Tibial nerve (tissue), 4 donors: ENCODE measurements around the gene GATA1. TPM values are rescaled to one million over a fixed set of nuclear protein-coding genes. Genes with fewer than 3 reads are reported as not detected.

Experiments used
- DNase-seq, 2 donors: peaks; one replicate each; pipeline ENCODE4 v3.0.0-alpha.2; 2019; ENCODE audit warnings: low spot score in 2 of 2
- H3K27ac ChIP-seq, 4 donors: fragments of 200-600 bp; sonication (generic) in 3 of 4; one replicate each; pipeline ENCODE4 v1.5.1; 2017 to 2019; ENCODE audit warnings: mild to moderate bottlenecking in 1 of 4
- H3K27me3 ChIP-seq, 2 donors: fragments of 200-600 bp; sonication (generic) in 1 of 2; one replicate each; pipeline versions ENCODE4 v1.5.1 to v1.6.0; 2017 to 2019
- H3K36me3 ChIP-seq, 3 donors: fragments of 200-600 bp; sonication (generic); one replicate each; pipeline ENCODE4 v1.5.1; 2018 to 2019
- H3K4me1 ChIP-seq, 4 donors: fragments of 200-600 bp; sonication (generic) in 3 of 4; one replicate each; pipeline ENCODE4 v1.5.1; 2017 to 2019
- H3K4me3 ChIP-seq, 4 donors: fragments of 200-600 bp; sonication (generic) in 3 of 4; one replicate each; pipeline ENCODE4 v1.5.1; 2017 to 2019; ENCODE audit warnings: mild to moderate bottlenecking in 1 of 4, moderate library complexity in 1 of 4
- H3K9me3 ChIP-seq, 4 donors: fragments of 200-600 bp; sonication (generic) in 3 of 4; one replicate each; pipeline ENCODE4 v1.5.1; 2017 to 2019
- EP300 ChIP-seq, 2 donors: sonication (generic); formaldehyde crosslinking; IDR thresholded peaks; one replicate each; pipeline ENCODE4 v1.6.1; 2017; ENCODE audit warnings: antibody characterized with exemption in 2 of 2, mild to moderate bottlenecking in 1 of 2
- POLR2A ChIP-seq, 2 donors: fragments of 450-650 bp; IDR thresholded peaks; one replicate each; pipeline ENCODE4 v1.6.1; 2017; ENCODE audit warnings: antibody characterized with exemption in 2 of 2, mild to moderate bottlenecking in 2 of 2, moderate library complexity in 2 of 2
- WGBS, 2 donors: methylation state at CpG; one replicate each; pipeline ENCODE4 v1.1.5; 2018; 5-methylcytosine and 5-hydroxymethylcytosine counted together
- total RNA-seq, 4 donors: library from RNA; depleted of rRNA; stranded (reverse); fragments of >200 nt; gene quantifications; one replicate each; pipeline ENCODE4 v1.1.0, GENCODE V29; 2016
- TF ChIP-seq, protein P1 (sequence below), 5 experiments: fragments of 200-600 bp in 3 of 5; fragments of 450-650 bp in 2 of 5; sonication (generic) in 3 of 5; IDR thresholded peaks; one replicate each; pipeline ENCODE4 v1.5.1; 2016 to 2019; ENCODE audit warnings: antibody characterized with exemption in 5 of 5, mild to moderate bottlenecking in 3 of 5, moderate library complexity in 2 of 5

GATA1 gene
- total RNA-seq, 4 donors from 2014 or later: 0.90 TPM; not detected in 3

DNA sequence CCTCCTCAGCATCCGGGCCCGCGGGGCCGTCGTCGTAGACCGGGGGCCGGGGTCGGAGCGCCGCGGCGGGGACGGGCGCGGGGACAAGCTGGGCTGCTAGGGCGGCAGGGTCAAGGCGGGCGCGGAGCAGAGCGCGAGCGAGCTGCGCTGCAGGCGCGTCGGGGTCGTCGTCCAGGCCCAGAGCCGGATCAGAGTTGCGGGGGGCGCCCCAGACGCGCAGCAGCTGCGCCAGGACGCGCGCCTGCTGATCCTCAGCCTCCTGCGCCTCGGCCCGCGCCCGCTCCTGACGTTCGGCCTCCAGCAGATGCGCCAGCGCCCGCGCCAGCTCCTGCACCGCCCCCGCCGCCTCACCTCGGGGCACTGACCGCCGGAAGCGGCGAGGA is 45.5 kb downstream of the GATA1 start:
- TF ChIP-seq POLR2A (IDR thresholded peaks at IDR 0.05): no peak
- no peak for TF ChIP-seq EP300 (IDR thresholded peaks at IDR 0.05)
- TF ChIP-seq, protein P1, sequence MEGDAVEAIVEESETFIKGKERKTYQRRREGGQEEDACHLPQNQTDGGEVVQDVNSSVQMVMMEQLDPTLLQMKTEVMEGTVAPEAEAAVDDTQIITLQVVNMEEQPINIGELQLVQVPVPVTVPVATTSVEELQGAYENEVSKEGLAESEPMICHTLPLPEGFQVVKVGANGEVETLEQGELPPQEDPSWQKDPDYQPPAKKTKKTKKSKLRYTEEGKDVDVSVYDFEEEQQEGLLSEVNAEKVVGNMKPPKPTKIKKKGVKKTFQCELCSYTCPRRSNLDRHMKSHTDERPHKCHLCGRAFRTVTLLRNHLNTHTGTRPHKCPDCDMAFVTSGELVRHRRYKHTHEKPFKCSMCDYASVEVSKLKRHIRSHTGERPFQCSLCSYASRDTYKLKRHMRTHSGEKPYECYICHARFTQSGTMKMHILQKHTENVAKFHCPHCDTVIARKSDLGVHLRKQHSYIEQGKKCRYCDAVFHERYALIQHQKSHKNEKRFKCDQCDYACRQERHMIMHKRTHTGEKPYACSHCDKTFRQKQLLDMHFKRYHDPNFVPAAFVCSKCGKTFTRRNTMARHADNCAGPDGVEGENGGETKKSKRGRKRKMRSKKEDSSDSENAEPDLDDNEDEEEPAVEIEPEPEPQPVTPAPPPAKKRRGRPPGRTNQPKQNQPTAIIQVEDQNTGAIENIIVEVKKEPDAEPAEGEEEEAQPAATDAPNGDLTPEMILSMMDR (IDR thresholded peaks at IDR 0.05): no peak
- Histone ChIP-seq H3K4me1 (peaks cover 0 to 15% (median 2%) of the 10 kb centered on the region in 4 donors), H3K4me3 (peak overlapping the region in 1 of 4 donors; percentile 21), H3K36me3 (peaks cover 0 to 6% (median 0%) of the 10 kb centered on the region in 3 donors), H3K27me3 (peaks cover 0 to 53% of the 10 kb centered on the region in 2 donors), H3K27ac (no peak overlapping the region), H3K9me3 (no peaks in the 10 kb centered on the region)
- 38% methylated on average over 53 of the region's 57 CpGs; no CpG with 5 or more reads in 1 of the 2 donors for WGBS, 2 donors
- no peak for DNase-seq

- Histone ChIP-seq H3K4me3 (no peak overlapping the region), H3K4me1 (peaks cover 0 to 15% (median 2%) of the 10 kb centered on the region in 4 donors), H3K27me3 (peaks cover 0 to 53% of the 10 kb centered on the region in 2 donors), H3K9me3 (no peaks in the 10 kb centered on the region), H3K27ac (no peak overlapping the region), H3K36me3 (no peaks in the 10 kb centered on the region)
- TF ChIP-seq EP300 (IDR thresholded peaks at IDR 0.05) (no peak), POLR2A (IDR thresholded peaks at IDR 0.05) (no peak)
- TF ChIP-seq, protein P1 (IDR thresholded peaks at IDR 0.05): no peak
- DNase-seq: no peak
- WGBS, 2 donors: 30 to 55% methylated on average over 9 of the region's 9 CpGs
These were observed 47.2 kb downstream of the GATA1 start for GRCh38 chrX:48833542-48834138.

GRCh38 chrX:48834383-48834709 is 48.0 kb downstream of the GATA1 start:
- WGBS, 2 donors: 52% methylated on average over 7 of the region's 7 CpGs; no CpG with 5 or more reads in 1 of the 2 donors
- H3K4me3 ChIP-seq: no peak overlapping the region
- H3K36me3 ChIP-seq: no peaks in the 10 kb centered on the region
- no peaks in the 10 kb centered on the region for H3K9me3 ChIP-seq
- TF ChIP-seq, protein P1 (IDR thresholded peaks at IDR 0.05): no peak
- no peak for TF ChIP-seq EP300 (IDR thresholded peaks at IDR 0.05)
- TF ChIP-seq POLR2A (IDR thresholded peaks at IDR 0.05): no peak
- H3K4me1 ChIP-seq: peaks cover 0 to 15% (median 2%) of the 10 kb centered on the region in 4 donors
- H3K27ac ChIP-seq: no peak overlapping the region
- H3K27me3 ChIP-seq: peaks cover 0 to 53% of the 10 kb centered on the region in 2 donors
- no peak for DNase-seq

DNA sequence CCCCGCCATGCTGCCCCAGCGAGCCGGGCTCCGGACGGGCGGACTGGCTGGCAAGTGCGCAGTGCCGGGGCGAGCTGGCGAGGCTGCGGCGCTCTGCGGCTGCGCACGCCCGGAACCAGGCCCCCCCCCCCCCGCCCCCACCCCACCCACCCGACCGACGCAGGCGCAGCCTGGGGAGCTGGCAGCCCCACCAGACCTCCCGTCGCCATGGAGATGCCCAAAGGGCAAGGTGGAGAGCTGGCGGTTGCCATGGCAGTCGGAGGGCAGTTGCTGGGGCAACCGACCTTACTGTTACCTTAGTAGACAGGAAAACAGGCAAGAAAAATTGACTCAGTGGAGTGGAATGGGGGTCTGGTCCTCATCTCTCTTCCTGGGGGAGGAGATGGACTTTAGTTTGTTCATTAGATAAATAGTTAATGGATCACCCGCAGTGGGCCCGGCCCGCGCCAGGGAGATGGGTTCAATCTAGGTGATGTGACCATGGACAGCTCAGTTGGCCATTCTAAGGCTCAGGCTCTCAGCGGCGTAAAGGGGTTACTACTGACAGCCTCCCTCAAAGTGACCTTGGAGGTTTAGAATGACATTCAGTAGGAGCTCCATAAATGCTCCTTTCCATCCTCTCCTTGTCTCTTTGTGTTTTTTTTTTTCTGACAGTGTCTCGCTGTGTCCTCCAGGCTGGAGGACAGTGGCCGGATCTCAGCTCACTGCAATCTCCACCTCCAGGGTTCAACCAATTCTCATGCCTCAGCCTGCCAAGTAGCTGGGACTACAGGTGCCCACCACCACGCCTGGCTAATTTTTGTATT is 49.3 kb downstream of the GATA1 start, which contains the start of gene PCSK1N:
PCSK1N (minus strand) TSS at position 87 of the 806 bp plus-strand sequence; CDS start at position 9, 78 bp downstream.
- no peak for DNase-seq
- H3K9me3 ChIP-seq: no peaks in the 10 kb centered on the region
- TF ChIP-seq, protein P1 (IDR thresholded peaks at IDR 0.05): no peak
- TF ChIP-seq EP300 (IDR thresholded peaks at IDR 0.05) (no peak), POLR2A (IDR thresholded peaks at IDR 0.05) (no peak)
- WGBS, 2 donors: 56 to 57% methylated on average over 4 to 14 of the region's 35 CpGs
- peak within 1 kb of the TSS in 1 of 4 donors; percentile 43 for H3K4me3 ChIP-seq
- H3K27ac ChIP-seq: no peak within 1 kb of the TSS
- peaks cover 0 to 50% of the 10 kb centered on the region in 2 donors for H3K27me3 ChIP-seq
- H3K36me3 ChIP-seq: no peaks in the 10 kb centered on the region
- peaks cover 0 to 15% (median 2%) of the 10 kb centered on the region in 4 donors for H3K4me1 ChIP-seq

- H3K27ac ChIP-seq: no peak overlapping the region
- H3K4me1 ChIP-seq: peaks cover 0 to 7% (median 2%) of the 10 kb centered on the region in 4 donors
- 85 to 88% methylated on average over 10 of the region's 10 CpGs for WGBS, 2 donors
- no peak overlapping the region for H3K4me3 ChIP-seq
- DNase-seq: no peak
- no peaks in the 10 kb centered on the region for H3K36me3 ChIP-seq
- TF ChIP-seq POLR2A (IDR thresholded peaks at IDR 0.05) (no peak), EP300 (IDR thresholded peaks at IDR 0.05) (no peak)
- TF ChIP-seq, protein P1 (IDR thresholded peaks at IDR 0.05): no peak
- H3K9me3 ChIP-seq: no peaks in the 10 kb centered on the region
- peaks cover 0 to 14% of the 10 kb centered on the region in 2 donors for H3K27me3 ChIP-seq
These were observed 53.3 kb downstream of the GATA1 start for GRCh38 chrX:48839686-48840085.
